Measurements from ENCODE around the gene CER1. TPM values are rescaled to one million over a fixed set of nuclear protein-coding genes. Genes with fewer than 3 reads are reported as not detected.

Gene CER1
- total and polyA plus RNA-seq, 2 of the 4 experiments (the other 2 are of a cell fraction) = not detected

GRCh38 chr9:14702200-14702720, 20.3 kb downstream of the CER1 start:
- no peak for TF ChIP-seq CTCF (conservative IDR thresholded peaks at IDR 0.05; ENCODE audit: low read depth, low read length)
- no peak for TF ChIP-seq CEBPB (IDR thresholded peaks at IDR 0.05; ENCODE audit: low read depth, low read length)
- no peak for TF ChIP-seq FOS (IDR thresholded peaks at IDR 0.05; ENCODE audit: low read depth, low read length)
- TF ChIP-seq MAZ (IDR thresholded peaks at IDR 0.05; ENCODE audit: borderline replicate concordance, low read depth, low read length) = no peak
- TF ChIP-seq CHD1 (IDR thresholded peaks at IDR 0.05; ENCODE audit: low read depth, low read length) = no peak
- no peak for TF ChIP-seq RFX5 (IDR thresholded peaks at IDR 0.05; ENCODE audit: low read depth, low read length)
- TF ChIP-seq NFE2L2 (IDR thresholded peaks at IDR 0.05; ENCODE audit: low read depth, low read length) = no peak
- no peak for TF ChIP-seq SMC3 (IDR thresholded peaks at IDR 0.05; ENCODE audit: low read depth, low read length)
- Histone ChIP-seq H4K91ac (ENCODE audit: insufficient read depth, low read depth, low read length) (no peak overlapping the region), H2BK120ac (ENCODE audit: low read depth, low read length) (no peak overlapping the region), H4K8ac (ENCODE audit: low read depth in 2 of 2, low read length in 2 of 2) (no peak overlapping the region), H3K14ac (replicated peaks; ENCODE audit: low read depth, low read length) (no peak overlapping the region), H3K27ac (ENCODE audit: insufficient read depth, low read length) (no peak overlapping the region), H3K9ac (ENCODE audit: low read depth, low read length) (no peak overlapping the region), H2AK5ac (ENCODE audit: low read depth, low read length) (no peak overlapping the region), H3K36me3 (ENCODE audit: control insufficient read depth, insufficient read depth, low read length) (no peaks in the 10 kb centered on the region), H2BK20ac (ENCODE audit: low read depth, low read length) (no peak overlapping the region), H3K4me2 (ENCODE audit: low read depth, low read length) (no peak overlapping the region), H3K79me1 (ENCODE audit: low read depth in 1 of 2, low read length in 2 of 2) (no peaks in the 10 kb centered on the region), H2AK9ac (replicated peaks; ENCODE audit: low read depth, low read length, poor library complexity) (no peak overlapping the region), H4K5ac (ENCODE audit: low read depth, low read length) (no peak overlapping the region), H3K56ac (ENCODE audit: extremely low read depth, insufficient read depth, low read length) (no peak overlapping the region), H3K4me1 (ENCODE audit: control insufficient read depth, insufficient read depth, low read length) (no peaks in the 10 kb centered on the region), H3K4me3 (ENCODE audit: insufficient read depth, low read depth, low read length) (no peak overlapping the region), H3K9me3 (ENCODE audit: control insufficient read depth, insufficient read depth, low read length) (no peaks in the 10 kb centered on the region), H2BK5ac (ENCODE audit: low read depth, low read length, poor library complexity, severe bottlenecking) (no peak overlapping the region), H3K9me1 (ENCODE audit: insufficient read depth, low read length) (no peaks in the 10 kb centered on the region), H3K27me3 (ENCODE audit: control insufficient read depth, insufficient read depth, low read length) (peaks cover 5% of the 10 kb centered on the region; the same call in 1 of the 2 replicates), H2AFZ (replicated peaks; ENCODE audit: low read length, poor library complexity) (no peak overlapping the region), H3K18ac (ENCODE audit: low read depth, low read length) (no peak overlapping the region), H4K20me1 (ENCODE audit: insufficient read depth, low read length) (no peaks in the 10 kb centered on the region), H3K4ac (ENCODE audit: low read depth, low read length) (no peak overlapping the region), H3K23ac (ENCODE audit: low read depth, low read length) (no peak overlapping the region), H2BK15ac (ENCODE audit: low read depth, low read length) (no peak overlapping the region)
- POLR2A ChIA-PET (ENCODE audit: unreplicated experiment) = no interaction called here
- intact Hi-C loops (cut with micrococcal nuclease) (no loop called here), dilution Hi-C loops (cut with HindIII; ENCODE audit: low sequenced_read_pairs, unreplicated experiment) (no loop called here), in situ Hi-C loops (cut with MboI; ENCODE audit: low sequenced_read_pairs) (no loop called here)
- no peak for ATAC-seq (ENCODE audit: low read depth)
- no peak for DNase-seq
- CTCF ChIA-PET = no interaction called here
- no CpG with 5 or more reads among the region's 4 CpGs for WGBS, 2 experiments (ENCODE audit: extremely low coverage in 2 of 2, insufficient read length in 1 of 2)
- BruUV-seq (replicated peaks) = no TSS peak

Data from IMR-90 (cell line).